PC-3 (cell line): ENCODE results near the gene ESPN. TPM values are rescaled to one million over a fixed set of nuclear protein-coding genes. Genes with fewer than 3 reads are reported as not detected.

ENCODE experiments used
- ATAC-seq: fragments of 200-7000 bp; cut with Tn5 transposase; 2 replicates; pipeline ENCODE4 v1.9.1; 2020; ENCODE audit warnings: mild to moderate bottlenecking, moderate library complexity
- BruUV-seq: library from RNA; stranded (reverse); fragments of 400-500 nt; replicated peaks from 2 replicates; lab custom pipeline; 2021; lab: Mats Ljungman, UMichigan
- CTCF ChIA-PET: fragments of 300-600 bp; sonication (Branson Sonifier 250); formaldehyde crosslinking; loops from one replicate; lab custom pipeline; 2022; ENCODE audit warnings: antibody characterized with exemption; lab: Charles Lee
- POLR2A ChIA-PET: fragments of 300-600 bp; sonication (Branson Sonifier 250); formaldehyde crosslinking; loops from one replicate; lab custom pipeline; 2022; ENCODE audit warnings: antibody characterized with exemption; ENCODE audit not compliant: unreplicated experiment; lab: Charles Lee
- DNase-seq: peaks from one replicate; pipeline ENCODE4 v3.0.0-alpha.2; 2015
- H2AFZ ChIP-seq: fragments of 300-600 bp; sonication (generic); 2 replicates; pipeline ENCODE4 v1.6.0; 2016; ENCODE audit warnings: antibody characterized with exemption, low read length
- H3F3A ChIP-seq: fragments of 300-600 bp; sonication (generic); one replicate; pipeline ENCODE4 v1.6.0; 2017; ENCODE audit warnings: antibody characterized with exemption, low read length, control low read depth, mild to moderate bottlenecking; ENCODE audit not compliant: unreplicated experiment
- H3K27ac ChIP-seq: fragments of 300-600 bp; sonication (generic); 2 replicates; pipeline ENCODE4 v1.5.1; 2016; ENCODE audit warnings: mild to moderate bottlenecking, low read length
- H3K27me3 ChIP-seq: fragments of 300-600 bp; sonication (generic); 2 replicates; pipeline ENCODE4 v1.6.1; 2016; ENCODE audit warnings: low read length, mixed read lengths
- H3K36me3 ChIP-seq: fragments of 300-600 bp; sonication (generic); 2 replicates; pipeline ENCODE4 v1.6.1; 2016; ENCODE audit warnings: low read depth, mixed run types, low read length, mixed read lengths
- H3K4me1 ChIP-seq: fragments of 300-600 bp; sonication (generic); 2 replicates; pipeline ENCODE4 v1.5.1; 2016; ENCODE audit warnings: low read length; ENCODE audit not compliant: insufficient read depth
- H3K4me2 ChIP-seq: fragments of 300-600 bp; sonication (generic); 2 replicates; pipeline ENCODE4 v1.6.0; 2016; ENCODE audit warnings: low read length
- H3K4me3 ChIP-seq: fragments of 300-600 bp; sonication (generic); 2 replicates; pipeline ENCODE4 v1.5.1; 2016; ENCODE audit warnings: mild to moderate bottlenecking, low read length, mixed read lengths
- H3K79me2 ChIP-seq: fragments of 300-600 bp; sonication (generic); 2 replicates; pipeline ENCODE4 v1.6.1; 2017; ENCODE audit warnings: low read length, mixed read lengths
- H3K9ac ChIP-seq: fragments of 300-600 bp; sonication (generic); 2 replicates; pipeline ENCODE4 v1.6.0; 2016; ENCODE audit warnings: mild to moderate bottlenecking, low read length
- H3K9me2 ChIP-seq: fragments of 300-600 bp; sonication (generic); replicated peaks from 2 replicates; pipeline ENCODE4 v1.6.1; 2016; ENCODE audit warnings: mixed run types, low read length, mixed read lengths
- H3K9me3 ChIP-seq: fragments of 300-600 bp; sonication (generic); 2 replicates; pipeline ENCODE4 v1.6.1; 2016; ENCODE audit warnings: low read length, mixed read lengths
- H4K20me1 ChIP-seq: fragments of 300-600 bp; sonication (generic); 2 replicates; pipeline ENCODE4 v1.6.1; 2016; ENCODE audit warnings: low read length, mixed read lengths
- CTCF ChIP-seq: fragments of 300-600 bp; sonication (generic); conservative IDR thresholded peaks from 2 replicates; pipeline ENCODE4 v1.5.1; 2017; ENCODE audit warnings: antibody characterized with exemption, low read depth, mild to moderate bottlenecking, low read length
- EZH2 ChIP-seq: fragments of 300-600 bp; sonication (generic); IDR thresholded peaks from one replicate; pipeline ENCODE4 v1.6.1; 2017; ENCODE audit warnings: antibody characterized with exemption, mild to moderate bottlenecking, low read length; ENCODE audit not compliant: unreplicated experiment
- EZH2phosphoT487 ChIP-seq: fragments of 300-600 bp; sonication (generic); IDR thresholded peaks from 2 replicates; pipeline ENCODE4 v1.6.1; 2018; ENCODE audit warnings: mild to moderate bottlenecking, antibody characterized with exemption, low read length, borderline replicate concordance
- intact Hi-C: fragments of 100-400 bp; cut with micrococcal nuclease; formaldehyde crosslinking; loops from 2 replicates; pipeline ENCODE4 v1.9.0; 2023
- total RNA-seq: library from RNA; depleted of rRNA; stranded (reverse); fragments of >200 nt; gene quantifications from 2 replicates; pipeline ENCODE4 v1.2.3, GENCODE V29; 2014

The ESPN gene
- total RNA-seq, 1 experiment from 2014 or later: 11.1 TPM

GRCh38 chr1:6461538-6462411 lies 37.2 kb downstream of the ESPN start:
- no peaks in the 10 kb centered on the region for H3K79me2 ChIP-seq
- H3K9ac ChIP-seq: no peak overlapping the region
- no peaks in the 10 kb centered on the region for H3F3A ChIP-seq
- DNase-seq (no peak), ATAC-seq (no peak)
- no peak overlapping the region for H3K4me3 ChIP-seq
- no peaks in the 10 kb centered on the region for H3K4me1 ChIP-seq
- no peak for TF ChIP-seq EZH2
- no peak for TF ChIP-seq EZH2phosphoT487
- TF ChIP-seq CTCF: no peak
- peaks cover 16% of the 10 kb centered on the region for H3K36me3 ChIP-seq
- no peaks in the 10 kb centered on the region for H3K9me3 ChIP-seq
- POLR2A ChIA-PET: no interaction called here
- H2AFZ ChIP-seq: no peak overlapping the region
- no peak overlapping the region for H3K27ac ChIP-seq
- H3K4me2 ChIP-seq: no peak overlapping the region
- no peaks in the 10 kb centered on the region for H3K27me3 ChIP-seq
- no peaks in the 10 kb centered on the region for H3K9me2 ChIP-seq
- BruUV-seq: no TSS peak
- CTCF ChIA-PET: no interaction called here
- intact Hi-C loops: no loop called here
- H4K20me1 ChIP-seq: no peaks in the 10 kb centered on the region

GRCh38 chr1:6462412-6463119 lies 38.0 kb downstream of the ESPN start:
- CTCF ChIA-PET: no interaction called here
- TF ChIP-seq CTCF (no peak), EZH2 (no peak), EZH2phosphoT487 (no peak)

GRCh38 chr1:6463120-6463412 lies 38.5 kb downstream of the ESPN start:
- no peaks in the 10 kb centered on the region for H3K9me2 ChIP-seq
- H3K79me2 ChIP-seq: no peaks in the 10 kb centered on the region
- POLR2A ChIA-PET: no interaction called here
- H3K4me3 ChIP-seq: no peak overlapping the region
- no peak overlapping the region for H3K4me2 ChIP-seq
- no TSS peak for BruUV-seq
- CTCF ChIA-PET: no interaction called here
- H3K9me3 ChIP-seq: no peaks in the 10 kb centered on the region
- ATAC-seq (no peak), DNase-seq (no peak)
- no peak overlapping the region for H3K9ac ChIP-seq
- H3F3A ChIP-seq: no peaks in the 10 kb centered on the region
- peaks cover 17% of the 10 kb centered on the region for H3K36me3 ChIP-seq
- H3K27ac ChIP-seq: no peak overlapping the region
- no peaks in the 10 kb centered on the region for H3K27me3 ChIP-seq
- no peak for TF ChIP-seq EZH2
- TF ChIP-seq CTCF: no peak
- TF ChIP-seq EZH2phosphoT487: no peak
- H3K4me1 ChIP-seq: no peaks in the 10 kb centered on the region
- no peak overlapping the region for H2AFZ ChIP-seq
- no peaks in the 10 kb centered on the region for H4K20me1 ChIP-seq
- intact Hi-C loops: no loop called here

More at GRCh38 chr1:6462412-6463119, 38.0 kb downstream of the ESPN start:
- H3F3A ChIP-seq: no peaks in the 10 kb centered on the region
- H3K9ac ChIP-seq: no peak overlapping the region
- POLR2A ChIA-PET: no interaction called here
- intact Hi-C loops: no loop called here
- ATAC-seq (no peak), DNase-seq (no peak)
- H3K4me1 ChIP-seq: no peaks in the 10 kb centered on the region
- no peaks in the 10 kb centered on the region for H3K9me2 ChIP-seq
- no peaks in the 10 kb centered on the region for H3K79me2 ChIP-seq
- H3K27me3 ChIP-seq: no peaks in the 10 kb centered on the region
- no peak overlapping the region for H3K4me3 ChIP-seq
- H4K20me1 ChIP-seq: no peaks in the 10 kb centered on the region
- no peak overlapping the region for H3K4me2 ChIP-seq
- peaks cover 16% of the 10 kb centered on the region for H3K36me3 ChIP-seq
- H2AFZ ChIP-seq: no peak overlapping the region
- H3K9me3 ChIP-seq: no peaks in the 10 kb centered on the region
- no peak overlapping the region for H3K27ac ChIP-seq
- no TSS peak for BruUV-seq
